H1 (cell line): ENCODE measurements around the gene MCMBP. TPM values are rescaled to one million over a fixed set of nuclear protein-coding genes. Genes with fewer than 3 reads are reported as not detected.
A peak's percentile ranks its signal among the peaks of the same experiment; 100 is the strongest.

Experiments used
- CTCF ChIA-PET: fragments of 300-600 bp; sonication (Branson Sonifier 250); formaldehyde crosslinking; loops from one replicate; lab custom pipeline; 2021; ENCODE audit not compliant: partially characterized antibody; lab: Charles Lee
- POLR2A ChIA-PET: fragments of 300-600 bp; sonication (Branson Sonifier 250); formaldehyde crosslinking; loops from one replicate; lab custom pipeline; 2021; ENCODE audit warnings: inconsistent platforms; ENCODE audit not compliant: partially characterized antibody; lab: Charles Lee
- DNase-seq, 2 experiments: peaks; one replicate each; pipeline versions ENCODE4 v3.0.0 to v3.0.0-alpha.2; 2010 to 2022; ENCODE audit warnings: low spot score in 2 of 2, low read depth in 1 of 2, mixed read lengths in 1 of 2
- FAIRE-seq: peaks from 2 replicates; lab custom pipeline; 2011; peaks lifted over from hg19 to GRCh38; lab: Jason Lieb, UNC
- H2AFZ ChIP-seq: 2 replicates; pipeline ENCODE4 v1.8.1; 2012; ENCODE audit warnings: low read length, inconsistent platforms
- H2AK5ac ChIP-seq: 2 replicates; pipeline ENCODE4 v1.6.1; 2013; ENCODE audit warnings: low read depth, low read length
- H2BK120ac ChIP-seq: replicated peaks from 2 replicates; pipeline ENCODE3; 2013; ENCODE audit warnings: low read depth, low read length, inconsistent platforms
- H2BK12ac ChIP-seq: 2 replicates; pipeline ENCODE4 v1.6.1; 2013; ENCODE audit warnings: low read depth, low read length
- H2BK15ac ChIP-seq: 2 replicates; pipeline ENCODE4 v1.6.1; 2013; ENCODE audit warnings: low read length
- H2BK20ac ChIP-seq: 2 replicates; pipeline ENCODE4 v1.6.1; 2013; ENCODE audit warnings: low read length
- H2BK5ac ChIP-seq: 2 replicates; pipeline ENCODE4 v1.6.1; 2013; ENCODE audit warnings: low read depth, low read length
- H3K14ac ChIP-seq: 2 replicates; pipeline ENCODE4 v1.6.1; 2013; ENCODE audit warnings: inconsistent platforms; ENCODE audit not compliant: insufficient read length
- H3K18ac ChIP-seq: 2 replicates; pipeline ENCODE4 v1.6.1; 2013; ENCODE audit warnings: low read length; ENCODE audit errors: extremely low read depth
- H3K23ac ChIP-seq: 2 replicates; pipeline ENCODE4 v1.6.1; 2013; ENCODE audit warnings: inconsistent platforms; ENCODE audit not compliant: insufficient read length
- H3K23me2 ChIP-seq: 2 replicates; pipeline ENCODE4 v1.6.1; 2013; ENCODE audit warnings: low read depth, low read length
- H3K27ac ChIP-seq: 2 replicates; pipeline ENCODE4 v1.6.1; 2011; ENCODE audit warnings: low read depth, low read length, inconsistent platforms
- H3K27me3 ChIP-seq, 4 experiments: replicated peaks in 1 of 4; 1 replicate in 1 of 4; 2 replicates in 3 of 4; pipeline versions ENCODE4 v1.6.1 to v1.8.1; 2011 to 2013; ENCODE audit warnings: low read length in 3 of 4, mild to moderate bottlenecking in 3 of 4, inconsistent platforms in 2 of 4, mixed read lengths in 2 of 4, moderate library complexity in 1 of 4; ENCODE audit not compliant: control insufficient read depth in 3 of 4, insufficient read depth in 3 of 4; ENCODE audit errors: extremely low read depth in 1 of 4
- H3K36me3 ChIP-seq, 4 experiments: 2 replicates each; pipeline versions ENCODE4 v1.6.1 to v1.8.1; 2011 to 2013; ENCODE audit warnings: mild to moderate bottlenecking in 4 of 4, low read length in 3 of 4, moderate library complexity in 2 of 4, control low read depth in 1 of 4, inconsistent platforms in 1 of 4; ENCODE audit not compliant: insufficient read depth in 4 of 4, control insufficient read depth in 2 of 4
- H3K4ac ChIP-seq: replicated peaks from 2 replicates; pipeline ENCODE3; 2013; ENCODE audit warnings: low read length, low read depth, mixed read lengths, inconsistent platforms; ENCODE audit not compliant: insufficient read length
- H3K4me1 ChIP-seq, 4 experiments: replicated peaks in 1 of 4; 1 replicate in 1 of 4; 2 replicates in 3 of 4; pipeline versions ENCODE4 v1.6.1 to v1.8.1; 2011 to 2013; ENCODE audit warnings: low read length in 3 of 4, inconsistent platforms in 2 of 4, mixed read lengths in 1 of 4; ENCODE audit not compliant: insufficient read depth in 4 of 4, control insufficient read depth in 3 of 4
- H3K4me2 ChIP-seq, 2 experiments: 2 replicates each; pipeline versions ENCODE4 v1.6.1 to v1.8.1; 2011 to 2013; ENCODE audit warnings: low read depth in 2 of 2, low read length in 2 of 2, control low read depth in 1 of 2, inconsistent platforms in 1 of 2, mild to moderate bottlenecking in 1 of 2; ENCODE audit not compliant: insufficient read depth in 1 of 2
- H3K4me3 ChIP-seq, 4 experiments: fragments of 200-600, 300-600 bp in 1 of 4; sonication (generic), shearing (Covaris generic), sonication (Bioruptor Twin) in 1 of 4; 2 replicates each; pipeline versions ENCODE4 v1.5.1 to v1.8.1; 2011 to 2016; ENCODE audit warnings: low read length in 4 of 4, low read depth in 3 of 4, control low read depth in 2 of 4, inconsistent platforms in 2 of 4, mild to moderate bottlenecking in 2 of 4, mixed read lengths in 1 of 4, moderate library complexity in 1 of 4; ENCODE audit not compliant: insufficient read depth in 2 of 4; ENCODE audit errors: extremely low read depth in 1 of 4
- H3K56ac ChIP-seq: replicated peaks from 2 replicates; pipeline ENCODE3; 2013; ENCODE audit warnings: low read depth, mild to moderate bottlenecking, mixed read lengths, low read length, inconsistent platforms; ENCODE audit not compliant: insufficient read length
- H3K79me1 ChIP-seq: 2 replicates; pipeline ENCODE4 v1.6.1; 2013; ENCODE audit warnings: low read depth, low read length, control low read depth
- H3K79me2 ChIP-seq, 2 experiments: 2 replicates each; pipeline versions ENCODE4 v1.6.1 to v1.8.1; 2012 to 2013; ENCODE audit warnings: low read length in 2 of 2, mild to moderate bottlenecking in 2 of 2, inconsistent platforms in 1 of 2; ENCODE audit not compliant: insufficient read depth in 2 of 2, control insufficient read depth in 1 of 2
- H3K9ac ChIP-seq, 4 experiments: replicated peaks in 1 of 4; 1 replicate in 1 of 4; 2 replicates in 3 of 4; pipeline versions ENCODE4 v1.6.1 to v1.8.1; 2011 to 2013; ENCODE audit warnings: low read depth in 3 of 4, low read length in 3 of 4, control low read depth in 2 of 4, mild to moderate bottlenecking in 2 of 4, moderate library complexity in 2 of 4, inconsistent platforms in 1 of 4; ENCODE audit errors: extremely low read depth in 1 of 4
- H3K9me3 ChIP-seq, 2 experiments: 2 replicates each; pipeline versions ENCODE4 v1.6.1 to v1.8.1; 2012 to 2013; ENCODE audit warnings: mild to moderate bottlenecking in 2 of 2, moderate library complexity in 2 of 2, control low read depth in 1 of 2, inconsistent platforms in 1 of 2, low read depth in 1 of 2, low read length in 1 of 2, mixed read lengths in 1 of 2; ENCODE audit not compliant: insufficient read depth in 2 of 2
- H4K20me1 ChIP-seq, 2 experiments: replicated peaks in 1 of 2; 2 replicates each; pipeline versions ENCODE3 to v1.8.1; 2011 to 2013; ENCODE audit warnings: inconsistent platforms in 2 of 2, low read length in 2 of 2, mild to moderate bottlenecking in 1 of 2; ENCODE audit not compliant: insufficient read depth in 2 of 2, control insufficient read depth in 1 of 2
- H4K5ac ChIP-seq: 2 replicates; pipeline ENCODE4 v1.6.1; 2013; ENCODE audit warnings: low read length, low read depth, mixed read lengths, inconsistent platforms; ENCODE audit not compliant: insufficient read length
- H4K8ac ChIP-seq: 2 replicates; pipeline ENCODE4 v1.8.0; 2013; ENCODE audit warnings: mild to moderate bottlenecking, moderate library complexity, low read length, inconsistent platforms; ENCODE audit not compliant: insufficient read depth; ENCODE audit errors: extremely low read depth
- H4K91ac ChIP-seq: replicated peaks from 2 replicates; pipeline ENCODE3; 2013; ENCODE audit warnings: low read length, mixed read lengths, inconsistent platforms; ENCODE audit not compliant: insufficient read length
- CREB1 ChIP-seq: IDR thresholded peaks from 2 replicates; pipeline ENCODE4 v1.6.1; 2012; ENCODE audit warnings: inconsistent platforms
- CTBP2 ChIP-seq: IDR thresholded peaks from 2 replicates; pipeline ENCODE4 v1.7.0; 2011; ENCODE audit warnings: borderline replicate concordance, mild to moderate bottlenecking, moderate library complexity, mixed read lengths, low read length; ENCODE audit not compliant: insufficient read depth, insufficient read length
- E2F6 ChIP-seq: IDR thresholded peaks from 2 replicates; pipeline ENCODE4 v1.6.1; 2012; ENCODE audit warnings: inconsistent platforms
- FOSL1 ChIP-seq: IDR thresholded peaks from 2 replicates; pipeline ENCODE4 v1.6.1; 2011; ENCODE audit warnings: mild to moderate bottlenecking, low read depth, low read length, moderate library complexity; ENCODE audit not compliant: insufficient read depth
- HDAC6 ChIP-seq: IDR thresholded peaks from one replicate; pipeline ENCODE4 v1.7.1; 2012; ENCODE audit warnings: low read depth, mild to moderate bottlenecking, inconsistent platforms, low read length, moderate library complexity
- KDM4A ChIP-seq: IDR thresholded peaks from one replicate; pipeline ENCODE4 v1.7.1; 2012; ENCODE audit warnings: low read depth, mild to moderate bottlenecking, moderate library complexity, low read length, inconsistent platforms; ENCODE audit not compliant: severe bottlenecking
- POLR2AphosphoS5 ChIP-seq: IDR thresholded peaks from 2 replicates; pipeline ENCODE4 v1.6.1; 2011; ENCODE audit warnings: low read depth, low read length
- WGBS, 2 experiments: shearing (Covaris generic) in 1 of 2; methylation state at CpG; one replicate each; pipeline versions ENCODE4 v1.1.6 to v1.1.7; 2013 to 2015; ENCODE audit warnings: low lambda C conversion rate in 2 of 2, mixed read lengths in 2 of 2, inconsistent platforms in 1 of 2, low coverage in 1 of 2, missing lambda C conversion rate in 1 of 2; ENCODE audit not compliant: insufficient replicate concordance in 2 of 2, insufficient coverage in 1 of 2, insufficient read length in 1 of 2; ENCODE audit errors: extremely low coverage in 1 of 2, missing lambda C conversion rate in 1 of 2; 5-methylcytosine and 5-hydroxymethylcytosine counted together
- long read RNA-seq, 2 experiments: library from RNA in 1 of 2; library from capped mRNA in 1 of 2; stranded (forward); transcript quantifications; one replicate each; pipeline ENCODE4 v2.0.0, GENCODE V29; 2021; ENCODE audit warnings: inconsistent platforms in 1 of 2
- polyA minus RNA-seq, 3 experiments: library from RNA; depleted of rRNA, polyadenylated mRNA; stranded (reverse); fragments of >200 nt; gene quantifications; 1 replicate in 2 of 3; 2 replicates in 1 of 3; pipeline ENCODE4 v1.2.3, GENCODE V29; 2011
- polyA plus RNA-seq, 7 experiments: library from polyadenylated mRNA; depleted of rRNA in 3 of 7; stranded (reverse) in 5 of 7; unstranded in 2 of 7; fragments of >200 nt in 5 of 7; fragments of 200-250 nt in 2 of 7; gene quantifications; 1 replicate in 5 of 7; 2 replicates in 1 of 7; 4 replicates in 1 of 7; pipeline versions ENCODE4 v1.2.1 to v1.2.3, GENCODE V29; 2011 to 2013; ENCODE audit warnings: missing spikeins in 2 of 7, mixed read lengths in 2 of 7
- total RNA-seq: library from RNA; stranded (reverse); fragmentation: NEBNext Ultra II Directional; extraction: Animal tissue kit (Norgen Biotek cat#: 25700); gene quantifications from 2 replicates; pipeline ENCODE4 v1.2.1, GENCODE V29; 2021

Gene MCMBP
- total RNA-seq: 79.8 and 81.7 TPM in 2 replicates
- polyA plus RNA-seq (2011; rRNA removed): 40.4 and 67.3 TPM in 2 replicates
- polyA plus RNA-seq (2011; cell fraction: cytosol; rRNA removed): 57.8 TPM
- 32.4 TPM for polyA plus RNA-seq (2011; cell fraction: nucleus; rRNA removed)
- polyA plus RNA-seq (2012, experiment 1 of 2): 55.2 to 69.2 TPM (median 59.9 TPM) in 4 replicates
- polyA plus RNA-seq (2012, experiment 2 of 2): 10.1 TPM
- polyA plus RNA-seq (2013, experiment 1 of 2): 47.2 TPM
- 46.8 TPM for polyA plus RNA-seq (2013, experiment 2 of 2)
- 78.4 and 96.4 TPM in 2 replicates for polyA minus RNA-seq (2011; rRNA and poly(A)+ RNA removed)
- 34.3 TPM for polyA minus RNA-seq (2011; cell fraction: cytosol; rRNA and poly(A)+ RNA removed)
- polyA minus RNA-seq (2011; cell fraction: nucleus; rRNA and poly(A)+ RNA removed): 43.0 TPM
- long read RNA-seq, experiment 1, full-length matches to known transcripts: 22 of 88 reads
- long read RNA-seq, experiment 1, partial matches to known transcripts: 36 of 88 reads
- long read RNA-seq, experiment 1, other reads (novel, unspliced or antisense): 30 of 88 reads
- long read RNA-seq, experiment 2, partial matches to known transcripts: 7 of 12 reads
- long read RNA-seq, experiment 2, other reads (novel, unspliced or antisense): 5 of 12 reads

DNA sequence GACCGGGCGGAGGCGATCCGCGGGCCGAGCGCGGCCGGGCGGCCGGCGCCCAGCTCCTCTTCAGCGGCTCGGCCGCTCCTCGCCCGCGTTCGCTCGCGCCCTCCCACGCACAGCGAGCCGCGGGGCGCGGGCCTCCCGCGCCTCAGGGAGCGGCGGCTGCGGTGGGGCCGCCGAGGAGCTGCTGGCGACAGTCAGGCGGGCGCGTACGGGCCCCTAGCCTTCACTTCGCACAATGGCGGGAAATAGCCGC, at the start of gene MCMBP:
Gene MCMBP, minus strand, starts transcription at position 234 of the 250 bp plus-strand sequence. CDS start 259 bp downstream, outside the sequence.
- no peaks in the 10 kb centered on the region for H3K36me3 ChIP-seq
- peak within 1 kb of the TSS; percentile 74; the same call in 1 of the 2 replicates for H2AFZ ChIP-seq
- no peak within 1 kb of the TSS for H3K23ac ChIP-seq
- DNase-seq (no peak), FAIRE-seq (no peak)
- H3K4me1 ChIP-seq: no peaks in the 10 kb centered on the region; a peak in 3 of 7 replicates
- H3K4me3 ChIP-seq: peak within 1 kb of the TSS; percentile 65 to 92 (median 79)
- H3K27me3 ChIP-seq: no peaks in the 10 kb centered on the region
- H3K56ac ChIP-seq: peak within 1 kb of the TSS; percentile 51
- H2BK20ac ChIP-seq: no peak within 1 kb of the TSS
- H3K9me3 ChIP-seq: no peaks in the 10 kb centered on the region
- H4K5ac ChIP-seq: no peak within 1 kb of the TSS
- 0 out of 2 replicates have a peak within 1 kb of the TSS, but pooled peaks have one; percentile 71 for H2BK5ac ChIP-seq
- H3K4ac ChIP-seq: peak within 1 kb of the TSS; percentile 10
- ChIA-PET CTCF (interaction anchor here (0.7 to 5.9 kb wide), 5 partner anchors 11 to 201 kb away, joined by 3 to 36 read pairs (median 4); no protein-coding TSS in a partner anchor), POLR2A (interaction anchor here (0.6 to 3.7 kb wide), 12 partner anchors 10 to 792 kb away, joined by 3 to 18 read pairs (median 4); partner anchors contain the start of genes EIF3A, SEC23IP and TIAL1)
- peak within 1 kb of the TSS; percentile 74 to 94 (median 88) for H3K9ac ChIP-seq
- H2BK12ac ChIP-seq: no peak within 1 kb of the TSS
- H3K4me2 ChIP-seq: peak within 1 kb of the TSS; percentile 85 to 86
- peak within 1 kb of the TSS; percentile 83; the same call in 1 of the 2 replicates for H3K18ac ChIP-seq
- H3K14ac ChIP-seq: no peak within 1 kb of the TSS
- no peak within 1 kb of the TSS for H4K91ac ChIP-seq
- no peak within 1 kb of the TSS for H2BK120ac ChIP-seq
- 3% methylated on average over 11 of the region's 42 CpGs; no CpG with 5 or more reads in 1 of the 2 experiments for WGBS, 2 experiments
- peaks cover 15% of the 10 kb centered on the region in 2 experiments for H4K20me1 ChIP-seq
- H2AK5ac ChIP-seq: no peak within 1 kb of the TSS
- peaks cover 4% of the 10 kb centered on the region; the same call in 1 of the 2 replicates for H3K79me1 ChIP-seq
- peaks cover 8% of the 10 kb centered on the region for H3K23me2 ChIP-seq
- H3K27ac ChIP-seq: peak within 1 kb of the TSS; percentile 83
- H4K8ac ChIP-seq: peak within 1 kb of the TSS; percentile 94
- peaks cover 33 to 47% of the 10 kb centered on the region in 2 experiments for H3K79me2 ChIP-seq
- H2BK15ac ChIP-seq: no peak within 1 kb of the TSS
- peak; percentile 68; the same call in 1 of the 2 replicates for TF ChIP-seq POLR2AphosphoS5
- no peak for TF ChIP-seq FOSL1
- no peak for TF ChIP-seq CREB1
- TF ChIP-seq HDAC6: no peak
- TF ChIP-seq CTBP2: peak; percentile 21
- TF ChIP-seq KDM4A: peak; percentile 47
- TF ChIP-seq E2F6: peak; percentile 52; the same call in 1 of the 2 replicates
